Measurements from ENCODE around the gene CELSR2.

GRCh38 chr1:109247401-109248365 lies 1.7 kb upstream of the CELSR2 start:
- TF ChIP-seq POLR2A (IDR thresholded peaks at IDR 0.05; ENCODE audit: low read depth): no peak
- TF ChIP-seq, protein P1, sequence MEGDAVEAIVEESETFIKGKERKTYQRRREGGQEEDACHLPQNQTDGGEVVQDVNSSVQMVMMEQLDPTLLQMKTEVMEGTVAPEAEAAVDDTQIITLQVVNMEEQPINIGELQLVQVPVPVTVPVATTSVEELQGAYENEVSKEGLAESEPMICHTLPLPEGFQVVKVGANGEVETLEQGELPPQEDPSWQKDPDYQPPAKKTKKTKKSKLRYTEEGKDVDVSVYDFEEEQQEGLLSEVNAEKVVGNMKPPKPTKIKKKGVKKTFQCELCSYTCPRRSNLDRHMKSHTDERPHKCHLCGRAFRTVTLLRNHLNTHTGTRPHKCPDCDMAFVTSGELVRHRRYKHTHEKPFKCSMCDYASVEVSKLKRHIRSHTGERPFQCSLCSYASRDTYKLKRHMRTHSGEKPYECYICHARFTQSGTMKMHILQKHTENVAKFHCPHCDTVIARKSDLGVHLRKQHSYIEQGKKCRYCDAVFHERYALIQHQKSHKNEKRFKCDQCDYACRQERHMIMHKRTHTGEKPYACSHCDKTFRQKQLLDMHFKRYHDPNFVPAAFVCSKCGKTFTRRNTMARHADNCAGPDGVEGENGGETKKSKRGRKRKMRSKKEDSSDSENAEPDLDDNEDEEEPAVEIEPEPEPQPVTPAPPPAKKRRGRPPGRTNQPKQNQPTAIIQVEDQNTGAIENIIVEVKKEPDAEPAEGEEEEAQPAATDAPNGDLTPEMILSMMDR (IDR thresholded peaks at IDR 0.05): no peak

All from esophagus muscularis mucosa (tissue), 3 donors.